ENCODE results near the gene FGD2. TPM values are rescaled to one million over a fixed set of nuclear protein-coding genes. Genes with fewer than 3 reads are reported as not detected.
"Not testable (repeated sequence)": the region's sequence is repeated elsewhere in the genome, so short reads cannot be mapped to it uniquely, and the experiment has no call there.

Gene FGD2
- total and polyA plus RNA-seq, 4 donors = 20.4 to 76.7 (median 40.1) TPM

- H3K36me3 ChIP-seq (ENCODE audit: control insufficient read depth in 4 of 4, insufficient read depth in 4 of 4, low read length in 4 of 4) = no peaks in the 10 kb centered on the region
- no peak overlapping the region for H3K9ac ChIP-seq (ENCODE audit: insufficient read depth in 1 of 2, low read length in 2 of 2)
- no peak overlapping the region for H3K4me3 ChIP-seq
- no peak for TF ChIP-seq CTCF (IDR thresholded peaks at IDR 0.05; ENCODE audit: control extremely low read depth, extremely low read depth)
- H3K27me3 ChIP-seq (ENCODE audit: control insufficient read depth in 3 of 3, insufficient read depth in 3 of 3, low read length in 2 of 3) = no peaks in the 10 kb centered on the region
- WGBS, 2 donors = 56 to 60% methylated on average over 3 of the region's 3 CpGs
- H3K27ac ChIP-seq (ENCODE audit: low read depth in 1 of 2, low read length in 1 of 2) = no peak overlapping the region
- ATAC-seq (ENCODE audit: insufficient read depth, low FRiP score) = no peak
- no peaks in the 10 kb centered on the region for H3K9me3 ChIP-seq (ENCODE audit: control insufficient read depth in 4 of 4, insufficient read depth in 3 of 4, low read length in 3 of 4)
- DNase-seq = no peak
- H3K4me1 ChIP-seq (ENCODE audit: control insufficient read depth in 5 of 5, insufficient read depth in 5 of 5, low read length in 5 of 5) = peaks cover 0 to 3% (median 0%) of the 10 kb centered on the region in 5 donors
These were observed 36.7 kb downstream of the FGD2 start for GRCh38 chr6:37042150-37042549.

GRCh38 chr6:37043091-37043490 lies 37.6 kb downstream of the FGD2 start:
- WGBS, 2 donors = 97 to 98% methylated on average over 3 of the region's 3 CpGs
- H3K4me1 ChIP-seq (ENCODE audit: control insufficient read depth in 5 of 5, insufficient read depth in 5 of 5, low read length in 5 of 5); H3K9me3 ChIP-seq (ENCODE audit: control insufficient read depth in 4 of 4, insufficient read depth in 3 of 4, low read length in 3 of 4); ATAC-seq (ENCODE audit: insufficient read depth, low FRiP score); H3K36me3 ChIP-seq (ENCODE audit: control insufficient read depth in 4 of 4, insufficient read depth in 4 of 4, low read length in 4 of 4); H3K9ac ChIP-seq (ENCODE audit: insufficient read depth in 1 of 2, low read length in 2 of 2); H3K27me3 ChIP-seq (ENCODE audit: control insufficient read depth in 3 of 3, insufficient read depth in 3 of 3, low read length in 2 of 3); DNase-seq; H3K27ac ChIP-seq (ENCODE audit: low read depth in 1 of 2, low read length in 1 of 2); H3K4me3 ChIP-seq: not testable (repeated sequence)

- no peaks in the 10 kb centered on the region for H3K27me3 ChIP-seq (ENCODE audit: control insufficient read depth in 3 of 3, insufficient read depth in 3 of 3, low read length in 2 of 3)
- ATAC-seq (ENCODE audit: insufficient read depth, low FRiP score) (no peak), DNase-seq (no peak)
- no peak overlapping the region for H3K4me3 ChIP-seq
- peaks cover 0 to 6% (median 0%) of the 10 kb centered on the region in 5 donors for H3K4me1 ChIP-seq (ENCODE audit: control insufficient read depth in 5 of 5, insufficient read depth in 5 of 5, low read length in 5 of 5)
- no peaks in the 10 kb centered on the region for H3K36me3 ChIP-seq (ENCODE audit: control insufficient read depth in 4 of 4, insufficient read depth in 4 of 4, low read length in 4 of 4)
- 75 to 89% methylated on average over 5 of the region's 5 CpGs for WGBS, 2 donors
- no peak overlapping the region for H3K27ac ChIP-seq (ENCODE audit: low read depth in 1 of 2, low read length in 1 of 2)
- no peak for TF ChIP-seq CTCF (IDR thresholded peaks at IDR 0.05; ENCODE audit: control extremely low read depth, extremely low read depth)
- H3K9ac ChIP-seq (ENCODE audit: insufficient read depth in 1 of 2, low read length in 2 of 2) = no peak overlapping the region
- H3K9me3 ChIP-seq (ENCODE audit: control insufficient read depth in 4 of 4, insufficient read depth in 3 of 4, low read length in 3 of 4) = no peaks in the 10 kb centered on the region
These were observed 41.9 kb downstream of the FGD2 start for GRCh38 chr6:37047346-37047688.

- no peak for DNase-seq
- 78 to 81% methylated on average over 10 of the region's 10 CpGs for WGBS, 2 donors
- ATAC-seq (ENCODE audit: insufficient read depth, low FRiP score) = no peak
- no peak for TF ChIP-seq CTCF (IDR thresholded peaks at IDR 0.05; ENCODE audit: control extremely low read depth, extremely low read depth)
- H3K36me3 ChIP-seq (ENCODE audit: control insufficient read depth in 4 of 4, insufficient read depth in 4 of 4, low read length in 4 of 4) = no peaks in the 10 kb centered on the region
- peaks cover 0 to 6% (median 0%) of the 10 kb centered on the region in 5 donors for H3K4me1 ChIP-seq (ENCODE audit: control insufficient read depth in 5 of 5, insufficient read depth in 5 of 5, low read length in 5 of 5)
- H3K9ac ChIP-seq (ENCODE audit: insufficient read depth in 1 of 2, low read length in 2 of 2) = no peak overlapping the region
- H3K9me3 ChIP-seq (ENCODE audit: control insufficient read depth in 4 of 4, insufficient read depth in 3 of 4, low read length in 3 of 4) = no peaks in the 10 kb centered on the region
- H3K27ac ChIP-seq (ENCODE audit: low read depth in 1 of 2, low read length in 1 of 2) = no peak overlapping the region
- H3K27me3 ChIP-seq (ENCODE audit: control insufficient read depth in 3 of 3, insufficient read depth in 3 of 3, low read length in 2 of 3) = no peaks in the 10 kb centered on the region
- no peak overlapping the region for H3K4me3 ChIP-seq
These were observed 42.4 kb downstream of the FGD2 start for GRCh38 chr6:37047689-37048402.
